Neutrophil (primary cell): ENCODE results near the gene HOXB3.

Experiments
- H3K27ac ChIP-seq: fragments of 200-600 bp; sonication (generic); 2 replicates; pipeline ENCODE4 v1.5.1; 2016; ENCODE audit warnings: mild to moderate bottlenecking, moderate library complexity
- H3K27me3 ChIP-seq: fragments of 200-600 bp; sonication (generic); 2 replicates; pipeline ENCODE4 v1.6.0; 2016; ENCODE audit warnings: mild to moderate bottlenecking
- H3K36me3 ChIP-seq: fragments of 200-600 bp; sonication (generic); 2 replicates; pipeline ENCODE4 v1.5.1; 2017
- H3K4me1 ChIP-seq, 2 experiments: fragments of 200-600 bp in 1 of 2; sonication (generic) in 1 of 2; 1 replicate in 1 of 2; 2 replicates in 1 of 2; pipeline versions ENCODE4 v1.5.1 to v1.6.1; 2013 to 2016; ENCODE audit warnings: low read depth in 1 of 2, low read length in 1 of 2, mild to moderate bottlenecking in 1 of 2, moderate library complexity in 1 of 2; ENCODE audit not compliant: control insufficient read depth in 1 of 2, insufficient read depth in 1 of 2
- H3K4me3 ChIP-seq, 2 experiments: fragments of 200-600 bp in 1 of 2; sonication (generic) in 1 of 2; 1 replicate in 1 of 2; 2 replicates in 1 of 2; pipeline ENCODE4 v1.5.1; 2013 to 2016; ENCODE audit warnings: low read depth in 1 of 2, low read length in 1 of 2, mild to moderate bottlenecking in 1 of 2, moderate library complexity in 1 of 2
- H3K9me3 ChIP-seq: fragments of 200-600 bp; sonication (generic); 2 replicates; pipeline ENCODE4 v1.5.1; 2016
- TF ChIP-seq, protein P1 (sequence below): fragments of 200-600 bp; sonication (generic); IDR thresholded peaks from 2 replicates; pipeline ENCODE4 v1.5.1; 2016; ENCODE audit warnings: antibody characterized with exemption

Gene HOXB3

DNA sequence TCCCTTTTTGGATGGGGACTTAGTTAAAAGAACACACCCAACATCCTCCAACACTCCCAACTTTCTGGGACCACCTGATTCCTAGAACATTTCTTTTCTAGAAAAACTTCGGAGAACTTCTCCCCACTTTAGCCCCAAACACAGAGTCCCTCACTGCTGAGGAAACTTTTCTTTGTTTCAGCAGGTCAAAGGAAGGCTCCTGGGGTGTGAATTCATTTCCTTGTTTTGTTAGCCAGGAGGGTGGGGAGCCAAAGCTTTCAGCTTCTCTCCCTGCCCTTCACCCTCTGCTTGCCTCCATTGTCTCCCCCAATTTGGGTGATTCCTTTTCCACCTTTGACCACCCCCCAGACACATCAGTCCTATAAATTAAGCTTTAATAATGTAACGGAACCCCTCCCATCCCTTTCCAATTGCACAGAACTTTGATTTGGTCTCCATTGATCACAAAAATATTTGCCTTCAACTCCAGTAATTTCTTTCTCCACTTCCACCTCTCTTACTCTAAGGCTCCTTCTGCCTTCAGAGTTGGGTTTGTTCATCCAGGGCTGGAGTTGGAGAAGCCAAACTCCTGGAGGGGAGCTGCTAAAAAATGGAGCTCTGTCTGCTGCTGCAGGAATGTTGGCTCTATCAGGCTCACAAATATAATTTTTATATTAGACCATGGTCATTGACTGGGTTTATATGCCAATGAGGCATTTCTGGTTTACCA lies 22.2 kb downstream of the HOXB3 start:
- no peaks in the 10 kb centered on the region for H3K4me1 ChIP-seq
- no peaks in the 10 kb centered on the region for H3K36me3 ChIP-seq
- no peaks in the 10 kb centered on the region for H3K9me3 ChIP-seq
- H3K27me3 ChIP-seq = peaks cover 100% of the 10 kb centered on the region
- H3K27ac ChIP-seq = no peak overlapping the region
- TF ChIP-seq, protein P1, sequence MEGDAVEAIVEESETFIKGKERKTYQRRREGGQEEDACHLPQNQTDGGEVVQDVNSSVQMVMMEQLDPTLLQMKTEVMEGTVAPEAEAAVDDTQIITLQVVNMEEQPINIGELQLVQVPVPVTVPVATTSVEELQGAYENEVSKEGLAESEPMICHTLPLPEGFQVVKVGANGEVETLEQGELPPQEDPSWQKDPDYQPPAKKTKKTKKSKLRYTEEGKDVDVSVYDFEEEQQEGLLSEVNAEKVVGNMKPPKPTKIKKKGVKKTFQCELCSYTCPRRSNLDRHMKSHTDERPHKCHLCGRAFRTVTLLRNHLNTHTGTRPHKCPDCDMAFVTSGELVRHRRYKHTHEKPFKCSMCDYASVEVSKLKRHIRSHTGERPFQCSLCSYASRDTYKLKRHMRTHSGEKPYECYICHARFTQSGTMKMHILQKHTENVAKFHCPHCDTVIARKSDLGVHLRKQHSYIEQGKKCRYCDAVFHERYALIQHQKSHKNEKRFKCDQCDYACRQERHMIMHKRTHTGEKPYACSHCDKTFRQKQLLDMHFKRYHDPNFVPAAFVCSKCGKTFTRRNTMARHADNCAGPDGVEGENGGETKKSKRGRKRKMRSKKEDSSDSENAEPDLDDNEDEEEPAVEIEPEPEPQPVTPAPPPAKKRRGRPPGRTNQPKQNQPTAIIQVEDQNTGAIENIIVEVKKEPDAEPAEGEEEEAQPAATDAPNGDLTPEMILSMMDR = no peak
- no peak overlapping the region for H3K4me3 ChIP-seq

- Histone ChIP-seq H3K4me1 (no peaks in the 10 kb centered on the region), H3K27me3 (peaks cover 100% of the 10 kb centered on the region), H3K36me3 (no peaks in the 10 kb centered on the region), H3K4me3 (no peak overlapping the region), H3K9me3 (no peaks in the 10 kb centered on the region), H3K27ac (no peak overlapping the region)
- TF ChIP-seq, protein P1 = no peak
These were observed 22.8 kb downstream of the HOXB3 start for GRCh38 chr17:48567209-48567608.

GRCh38 chr17:48566717-48567116 lies 23.3 kb downstream of the HOXB3 start:
- H3K4me3 ChIP-seq = no peak overlapping the region
- no peaks in the 10 kb centered on the region for H3K4me1 ChIP-seq
- peaks cover 100% of the 10 kb centered on the region for H3K27me3 ChIP-seq
- TF ChIP-seq, protein P1 = no peak
- no peak overlapping the region for H3K27ac ChIP-seq
- H3K36me3 ChIP-seq = no peaks in the 10 kb centered on the region
- H3K9me3 ChIP-seq = no peaks in the 10 kb centered on the region

GRCh38 chr17:48565925-48566710 lies 23.9 kb downstream of the HOXB3 start:
- Histone ChIP-seq H3K4me1 (no peaks in the 10 kb centered on the region), H3K9me3 (no peaks in the 10 kb centered on the region), H3K27me3 (peaks cover 100% of the 10 kb centered on the region), H3K36me3 (no peaks in the 10 kb centered on the region), H3K27ac (no peak overlapping the region), H3K4me3 (no peak overlapping the region)
- TF ChIP-seq, protein P1 = no peak

DNA sequence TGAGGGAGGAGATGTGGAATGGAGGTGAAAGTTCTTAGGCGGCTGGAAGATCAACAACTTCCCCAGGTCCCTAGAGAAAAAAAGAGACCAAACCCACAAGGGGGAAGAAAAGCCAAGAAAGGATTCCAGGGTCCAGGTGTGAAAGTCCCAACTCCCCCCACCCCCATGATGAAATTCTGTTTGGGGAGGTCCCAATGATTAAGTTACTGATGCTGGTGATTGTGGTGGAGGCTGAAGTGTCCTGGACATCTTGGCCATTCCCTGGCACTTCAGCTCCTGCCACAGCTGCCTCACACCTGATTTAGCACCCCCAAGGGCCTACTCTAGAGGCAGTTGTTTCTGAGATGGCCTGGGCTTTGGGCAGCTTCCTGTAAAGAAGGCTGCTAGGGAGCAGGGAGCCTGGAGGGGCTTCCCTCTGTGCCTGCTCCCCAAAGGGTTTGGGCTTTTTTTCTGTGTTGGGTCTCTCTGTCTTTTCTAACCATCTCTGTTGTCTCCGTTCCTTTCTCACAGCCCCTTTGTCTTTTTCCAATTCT lies 25.0 kb downstream of the HOXB3 start:
- H3K27ac ChIP-seq = no peak overlapping the region
- no peaks in the 10 kb centered on the region for H3K36me3 ChIP-seq
- no peaks in the 10 kb centered on the region for H3K9me3 ChIP-seq
- H3K4me1 ChIP-seq = no peaks in the 10 kb centered on the region
- peaks cover 100% of the 10 kb centered on the region for H3K27me3 ChIP-seq
- no peak overlapping the region for H3K4me3 ChIP-seq
- TF ChIP-seq, protein P1 = no peak
